GM12878 (cell line): ENCODE data around the gene PML. TPM values are rescaled to one million over a fixed set of nuclear protein-coding genes. Genes with fewer than 3 reads are reported as not detected.
A peak's percentile ranks its signal among the peaks of the same experiment; 100 is the strongest.

Source experiments
- BACH1 ChIP-seq: fragments of 450-650 bp; IDR thresholded peaks from 2 replicates; pipeline ENCODE4 v1.6.1; 2017; ENCODE audit warnings: mild to moderate bottlenecking, borderline replicate concordance
- MTA2 ChIP-seq: fragments of 450-650 bp; IDR thresholded peaks from 2 replicates; pipeline ENCODE4 v1.6.1; 2016; ENCODE audit warnings: low read depth, mild to moderate bottlenecking, moderate library complexity
- MTA3 ChIP-seq: IDR thresholded peaks from 2 replicates; pipeline ENCODE4 v1.6.1; 2012; ENCODE audit warnings: low read length, inconsistent platforms, borderline replicate concordance
- NFYB ChIP-seq: IDR thresholded peaks from 2 replicates; pipeline ENCODE4 v1.6.1; 2011; ENCODE audit warnings: low read depth, mild to moderate bottlenecking, low read length, improper control_type of control experiment, moderate library complexity; ENCODE audit not compliant: insufficient read depth
- SPI1 ChIP-seq: IDR thresholded peaks from 2 replicates; pipeline ENCODE4 v1.6.1; 2011; ENCODE audit warnings: low read depth, mild to moderate bottlenecking, low read length, moderate library complexity, borderline replicate concordance; ENCODE audit not compliant: insufficient read depth
- TCF12 ChIP-seq: IDR thresholded peaks from 2 replicates; pipeline ENCODE4 v1.6.1; 2011; ENCODE audit warnings: low read depth, mild to moderate bottlenecking, low read length
- YY1 ChIP-seq: IDR thresholded peaks from 2 replicates; pipeline ENCODE4 v1.6.1; 2011; ENCODE audit warnings: low read depth, mild to moderate bottlenecking, low read length
- ZNF207 ChIP-seq: fragments of 450-650 bp; IDR thresholded peaks from 2 replicates; pipeline ENCODE4 v1.6.1; 2014; ENCODE audit warnings: antibody characterized with exemption, mild to moderate bottlenecking, borderline replicate concordance
- ZZZ3 ChIP-seq: IDR thresholded peaks from 2 replicates; pipeline ENCODE4 v1.6.1; 2011; ENCODE audit warnings: low read depth; ENCODE audit not compliant: control insufficient read depth, insufficient read length
- polyA plus RNA-seq, 11 experiments: library from polyadenylated mRNA; depleted of rRNA in 4 of 11; unstranded in 6 of 11; stranded (reverse) in 5 of 11; fragments of >200 nt; fragmentation: Nextera tagmentation in 4 of 11; fragmentation: Illumina TruSeq in 1 of 11; extraction: Ambion mirVana in 4 of 11; extraction: Trizol in 1 of 11; gene quantifications; 1 replicate in 1 of 11; 2 replicates in 10 of 11; pipeline versions ENCODE4 v1.2.1 to v1.2.3, GENCODE V29; 2011 to 2016; ENCODE audit warnings: inconsistent platforms in 2 of 11, missing spikeins in 2 of 11, low read depth in 1 of 11
- total RNA-seq, 4 experiments: library from RNA; depleted of rRNA in 3 of 4; stranded (reverse); fragments of >200 nt in 3 of 4; fragmentation: Illumina TruSeq in 1 of 4; extraction: Trizol in 1 of 4; gene quantifications; 2 replicates each; pipeline versions ENCODE4 v1.2.1 to v1.2.3, GENCODE V29; 2013 to 2021
- TF ChIP-seq, protein P1 (sequence below): IDR thresholded peaks from 2 replicates; pipeline ENCODE4 v1.6.1; 2012; ENCODE audit warnings: low read depth, low read length, improper control_type of control experiment
- TF ChIP-seq, protein P2 (sequence below): IDR thresholded peaks from 2 replicates; pipeline ENCODE4 v1.6.1; 2011; ENCODE audit warnings: borderline replicate concordance, low read depth, mild to moderate bottlenecking, moderate library complexity, low read length; ENCODE audit not compliant: insufficient read depth, poor library complexity, severe bottlenecking
- TF ChIP-seq, protein P3 (sequence below): fragments of 450-650 bp; IDR thresholded peaks from 2 replicates; pipeline ENCODE4 v1.6.1; 2017; ENCODE audit warnings: mild to moderate bottlenecking, moderate library complexity
- TF ChIP-seq, protein P4 (sequence below), 3 experiments: IDR thresholded peaks in 2 of 3; conservative IDR thresholded peaks in 1 of 3; 2 replicates each; pipeline ENCODE4 v1.5.1; 2011; ENCODE audit warnings: low read depth in 3 of 3, low read length in 3 of 3, mild to moderate bottlenecking in 3 of 3, control low read depth in 2 of 3, moderate library complexity in 2 of 3, inconsistent platforms in 1 of 3, mixed read lengths in 1 of 3; ENCODE audit not compliant: control insufficient read depth in 2 of 3, insufficient read depth in 1 of 3; ENCODE audit errors: extremely low read depth in 1 of 3

The PML gene
- total and polyA plus RNA-seq, 10 of the 15 experiments (the other 5 are each of a cell fraction or from before 2014, with no cell fraction given) = 8.5 to 95.5 (median 30.8) TPM

DNA sequence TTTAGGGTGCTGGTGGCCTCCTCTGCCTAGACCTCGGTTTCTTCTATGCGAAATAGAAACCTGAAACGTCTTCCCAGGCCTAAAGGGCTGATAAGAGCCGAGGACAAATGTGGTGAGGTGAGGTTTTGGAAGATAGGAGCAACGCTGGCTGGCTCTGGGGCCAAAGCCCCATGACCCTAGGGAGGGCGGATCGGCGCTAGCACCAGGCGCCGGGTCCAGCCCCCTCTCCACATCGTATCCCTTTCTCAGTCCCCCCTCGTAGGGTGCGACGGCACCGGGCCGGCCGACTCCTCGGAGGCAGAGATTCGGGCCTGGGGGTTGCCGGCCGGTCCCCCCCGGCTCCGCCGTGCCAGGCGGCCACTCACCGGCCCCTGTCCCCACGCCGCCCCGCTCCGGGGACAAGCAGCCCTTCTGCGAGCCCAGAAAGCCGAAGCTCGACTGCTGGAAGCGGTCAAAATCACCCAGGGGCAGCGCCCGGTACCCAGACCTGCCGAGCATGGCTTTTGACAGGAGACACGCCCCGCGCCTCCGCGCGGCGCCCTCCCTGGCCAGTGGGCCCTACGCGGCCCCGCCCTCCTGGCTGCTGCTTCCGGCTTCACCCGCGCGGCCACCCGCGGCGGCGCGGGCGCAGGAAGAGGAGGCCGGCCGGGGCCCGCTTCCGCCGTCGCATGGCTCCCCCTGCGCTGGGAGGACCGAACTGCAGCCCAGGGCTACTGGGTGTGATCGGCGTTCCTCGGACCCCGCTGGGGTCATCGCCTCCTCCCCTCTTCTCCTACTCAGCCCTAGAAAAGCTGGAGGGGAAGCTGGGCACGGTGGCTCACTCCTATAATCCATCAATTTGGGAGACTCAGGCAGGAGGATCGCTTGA is 2.6 kb upstream of the PML start, which contains the start of gene STOML1 (continued):
- TF ChIP-seq, protein P1, sequence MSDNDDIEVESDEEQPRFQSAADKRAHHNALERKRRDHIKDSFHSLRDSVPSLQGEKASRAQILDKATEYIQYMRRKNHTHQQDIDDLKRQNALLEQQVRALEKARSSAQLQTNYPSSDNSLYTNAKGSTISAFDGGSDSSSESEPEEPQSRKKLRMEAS = peak; percentile 95
- TF ChIP-seq BACH1 (peak; percentile 82; the same call in 1 of the 2 replicates), ZNF207 (peak; percentile 91; the same call in 1 of the 2 replicates), SPI1 (0 out of 2 replicates have a peak, but pooled peaks have one; percentile 11), MTA3 (no peak), NFYB (peak; percentile 31; the same call in 1 of the 2 replicates), TCF12 (peak; percentile 43; the same call in 1 of the 2 replicates), YY1 (peak; percentile 78), MTA2 (no peak), ZZZ3 (no peak)
- TF ChIP-seq, protein P2, sequence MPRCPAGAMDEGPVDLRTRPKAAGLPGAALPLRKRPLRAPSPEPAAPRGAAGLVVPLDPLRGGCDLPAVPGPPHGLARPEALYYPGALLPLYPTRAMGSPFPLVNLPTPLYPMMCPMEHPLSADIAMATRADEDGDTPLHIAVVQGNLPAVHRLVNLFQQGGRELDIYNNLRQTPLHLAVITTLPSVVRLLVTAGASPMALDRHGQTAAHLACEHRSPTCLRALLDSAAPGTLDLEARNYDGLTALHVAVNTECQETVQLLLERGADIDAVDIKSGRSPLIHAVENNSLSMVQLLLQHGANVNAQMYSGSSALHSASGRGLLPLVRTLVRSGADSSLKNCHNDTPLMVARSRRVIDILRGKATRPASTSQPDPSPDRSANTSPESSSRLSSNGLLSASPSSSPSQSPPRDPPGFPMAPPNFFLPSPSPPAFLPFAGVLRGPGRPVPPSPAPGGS = peak; percentile 43
- TF ChIP-seq, protein P3, sequence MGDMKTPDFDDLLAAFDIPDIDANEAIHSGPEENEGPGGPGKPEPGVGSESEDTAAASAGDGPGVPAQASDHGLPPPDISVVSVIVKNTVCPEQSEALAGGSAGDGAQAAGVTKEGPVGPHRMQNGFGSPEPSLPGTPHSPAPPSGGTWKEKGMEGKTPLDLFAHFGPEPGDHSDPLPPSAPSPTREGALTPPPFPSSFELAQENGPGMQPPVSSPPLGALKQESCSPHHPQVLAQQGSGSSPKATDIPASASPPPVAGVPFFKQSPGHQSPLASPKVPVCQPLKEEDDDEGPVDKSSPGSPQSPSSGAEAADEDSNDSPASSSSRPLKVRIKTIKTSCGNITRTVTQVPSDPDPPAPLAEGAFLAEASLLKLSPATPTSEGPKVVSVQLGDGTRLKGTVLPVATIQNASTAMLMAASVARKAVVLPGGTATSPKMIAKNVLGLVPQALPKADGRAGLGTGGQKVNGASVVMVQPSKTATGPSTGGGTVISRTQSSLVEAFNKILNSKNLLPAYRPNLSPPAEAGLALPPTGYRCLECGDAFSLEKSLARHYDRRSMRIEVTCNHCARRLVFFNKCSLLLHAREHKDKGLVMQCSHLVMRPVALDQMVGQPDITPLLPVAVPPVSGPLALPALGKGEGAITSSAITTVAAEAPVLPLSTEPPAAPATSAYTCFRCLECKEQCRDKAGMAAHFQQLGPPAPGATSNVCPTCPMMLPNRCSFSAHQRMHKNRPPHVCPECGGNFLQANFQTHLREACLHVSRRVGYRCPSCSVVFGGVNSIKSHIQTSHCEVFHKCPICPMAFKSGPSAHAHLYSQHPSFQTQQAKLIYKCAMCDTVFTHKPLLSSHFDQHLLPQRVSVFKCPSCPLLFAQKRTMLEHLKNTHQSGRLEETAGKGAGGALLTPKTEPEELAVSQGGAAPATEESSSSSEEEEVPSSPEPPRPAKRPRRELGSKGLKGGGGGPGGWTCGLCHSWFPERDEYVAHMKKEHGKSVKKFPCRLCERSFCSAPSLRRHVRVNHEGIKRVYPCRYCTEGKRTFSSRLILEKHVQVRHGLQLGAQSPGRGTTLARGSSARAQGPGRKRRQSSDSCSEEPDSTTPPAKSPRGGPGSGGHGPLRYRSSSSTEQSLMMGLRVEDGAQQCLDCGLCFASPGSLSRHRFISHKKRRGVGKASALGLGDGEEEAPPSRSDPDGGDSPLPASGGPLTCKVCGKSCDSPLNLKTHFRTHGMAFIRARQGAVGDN = peak; percentile 71
- TF ChIP-seq, protein P4, sequence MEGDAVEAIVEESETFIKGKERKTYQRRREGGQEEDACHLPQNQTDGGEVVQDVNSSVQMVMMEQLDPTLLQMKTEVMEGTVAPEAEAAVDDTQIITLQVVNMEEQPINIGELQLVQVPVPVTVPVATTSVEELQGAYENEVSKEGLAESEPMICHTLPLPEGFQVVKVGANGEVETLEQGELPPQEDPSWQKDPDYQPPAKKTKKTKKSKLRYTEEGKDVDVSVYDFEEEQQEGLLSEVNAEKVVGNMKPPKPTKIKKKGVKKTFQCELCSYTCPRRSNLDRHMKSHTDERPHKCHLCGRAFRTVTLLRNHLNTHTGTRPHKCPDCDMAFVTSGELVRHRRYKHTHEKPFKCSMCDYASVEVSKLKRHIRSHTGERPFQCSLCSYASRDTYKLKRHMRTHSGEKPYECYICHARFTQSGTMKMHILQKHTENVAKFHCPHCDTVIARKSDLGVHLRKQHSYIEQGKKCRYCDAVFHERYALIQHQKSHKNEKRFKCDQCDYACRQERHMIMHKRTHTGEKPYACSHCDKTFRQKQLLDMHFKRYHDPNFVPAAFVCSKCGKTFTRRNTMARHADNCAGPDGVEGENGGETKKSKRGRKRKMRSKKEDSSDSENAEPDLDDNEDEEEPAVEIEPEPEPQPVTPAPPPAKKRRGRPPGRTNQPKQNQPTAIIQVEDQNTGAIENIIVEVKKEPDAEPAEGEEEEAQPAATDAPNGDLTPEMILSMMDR (IDR thresholded peaks at IDR 0.05 in 2 of 3, conservative IDR thresholded peaks at IDR 0.05 in 1 of 3; ENCODE audit: control insufficient read depth in 2 of 3, extremely low read depth in 1 of 3, insufficient read depth in 1 of 3, low read depth in 3 of 3, low read length in 3 of 3) = peak; percentile 89 to 93 (median 92)
